ENCODE results near the gene SLC4A4. TPM values are rescaled to one million over a fixed set of nuclear protein-coding genes. Genes with fewer than 3 reads are reported as not detected.

The SLC4A4 gene
- total RNA-seq, 5 donors from 2014 or later (not counting 1 experiment from before 2014, with no cell fraction given), result 0.76 to 3.2 (median 1.5) TPM

DNA sequence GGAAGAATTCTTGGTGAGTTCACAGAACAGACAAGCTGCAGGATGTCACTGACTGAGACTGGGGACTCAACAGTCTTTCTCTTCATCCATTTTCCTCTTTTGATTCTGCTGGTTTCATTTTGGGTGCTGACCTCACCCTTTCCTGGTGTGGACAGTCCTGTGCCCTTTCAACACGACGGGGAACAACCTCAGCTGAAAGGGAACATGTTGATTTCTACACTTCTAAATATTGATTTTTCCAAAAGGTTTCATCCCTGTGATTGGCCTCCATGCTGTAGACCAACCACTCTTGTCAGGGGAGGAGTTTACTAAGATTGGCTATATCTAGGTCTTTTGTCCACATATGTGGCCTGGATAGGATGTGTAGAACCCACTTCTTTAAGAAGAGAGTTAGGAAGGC, 91.8 kb downstream of the SLC4A4 start:
- Histone ChIP-seq H3K27me3 (replicated peaks in 1 of 2; ENCODE audit: control insufficient read depth in 2 of 2, extremely low read depth in 1 of 2, insufficient read depth in 2 of 2, low read length in 1 of 2) (no peaks in the 10 kb centered on the region), H3K9me3 (no peaks in the 10 kb centered on the region), H3K4me3 (ENCODE audit: control insufficient read depth in 1 of 2, extremely low read depth in 1 of 2, low read length in 1 of 2) (no peak overlapping the region), H3K27ac (ENCODE audit: low read length) (no peak overlapping the region), H3K36me3 (ENCODE audit: control insufficient read depth in 2 of 2, extremely low read depth in 1 of 2, insufficient read depth in 1 of 2, low read length in 1 of 2) (no peaks in the 10 kb centered on the region), H3K4me1 (ENCODE audit: control insufficient read depth in 1 of 2, extremely low read depth in 1 of 2, insufficient read depth in 2 of 2, low read length in 2 of 2) (no peaks in the 10 kb centered on the region)
- Mint-ChIP-seq H3K27ac (no peak overlapping the region), H3K9me3 (peaks cover 0 to under 1% (median 0%) of the 10 kb centered on the region in 3 donors), H3K4me1 (no peaks in the 10 kb centered on the region), H3K27me3 (peaks cover 0 to 9% of the 10 kb centered on the region in 2 donors), H3K4me3 (no peak overlapping the region), H3K36me3 (no peaks in the 10 kb centered on the region)
- CTCF ChIA-PET, result no interaction called here
- no CpG with 5 or more reads among the region's 2 CpGs for WGBS (ENCODE audit: insufficient coverage)
- DNase-seq, result no peak
- POLR2A ChIA-PET, result no interaction called here
- no peak for ATAC-seq (replicated peaks in 1 of 4)

GRCh38 chr4:71440612-71441011, 101.8 kb downstream of the SLC4A4 start:
- Mint-ChIP-seq H3K27ac (no peak overlapping the region), H3K27me3 (no peaks in the 10 kb centered on the region), H3K4me3 (no peak overlapping the region), H3K4me1 (no peaks in the 10 kb centered on the region), H3K36me3 (no peaks in the 10 kb centered on the region), H3K9me3 (peaks cover 0 to 5% (median 0%) of the 10 kb centered on the region in 3 donors)
- Histone ChIP-seq H3K27me3 (replicated peaks in 1 of 2; ENCODE audit: control insufficient read depth in 2 of 2, extremely low read depth in 1 of 2, insufficient read depth in 2 of 2, low read length in 1 of 2) (no peaks in the 10 kb centered on the region), H3K4me3 (ENCODE audit: control insufficient read depth in 1 of 2, extremely low read depth in 1 of 2, low read length in 1 of 2) (no peak overlapping the region), H3K36me3 (ENCODE audit: control insufficient read depth in 2 of 2, extremely low read depth in 1 of 2, insufficient read depth in 1 of 2, low read length in 1 of 2) (no peaks in the 10 kb centered on the region), H3K27ac (ENCODE audit: low read length) (no peak overlapping the region), H3K4me1 (ENCODE audit: control insufficient read depth in 1 of 2, extremely low read depth in 1 of 2, insufficient read depth in 2 of 2, low read length in 2 of 2) (peaks cover 0 to 3% of the 10 kb centered on the region in 2 experiments), H3K9me3 (no peaks in the 10 kb centered on the region)
- CTCF ChIA-PET, result no interaction called here
- 100% methylated on average over 1 of the region's 2 CpGs for WGBS (ENCODE audit: insufficient coverage)
- DNase-seq (no peak), ATAC-seq (replicated peaks in 1 of 4) (no peak)
- POLR2A ChIA-PET, result no interaction called here

GRCh38 chr4:71441186-71442169, 102.7 kb downstream of the SLC4A4 start:
- Mint-ChIP-seq H3K9me3 (peaks cover 0 to 5% (median 0%) of the 10 kb centered on the region in 3 donors), H3K4me1 (no peaks in the 10 kb centered on the region), H3K4me3 (no peak overlapping the region), H3K36me3 (no peaks in the 10 kb centered on the region), H3K27me3 (no peaks in the 10 kb centered on the region), H3K27ac (no peak overlapping the region)
- peaks cover 0 to 5% of the 10 kb centered on the region in 2 experiments for H3K4me1 ChIP-seq (ENCODE audit: control insufficient read depth in 1 of 2, extremely low read depth in 1 of 2, insufficient read depth in 2 of 2, low read length in 2 of 2)
- ChIA-PET CTCF (interaction anchor here in 1 of 2 donors (0.5 kb wide), 1 partner anchor 803 kb away, joined by 6 read pairs; no protein-coding TSS in a partner anchor), POLR2A (no interaction called here)
- H3K27me3 ChIP-seq (replicated peaks in 1 of 2; ENCODE audit: control insufficient read depth in 2 of 2, extremely low read depth in 1 of 2, insufficient read depth in 2 of 2, low read length in 1 of 2), result no peaks in the 10 kb centered on the region
- ATAC-seq (replicated peaks in 1 of 4) (no peak), DNase-seq (no peak)
- no CpG with 5 or more reads among the region's 5 CpGs for WGBS (ENCODE audit: insufficient coverage)
- H3K4me3 ChIP-seq (ENCODE audit: control insufficient read depth in 1 of 2, extremely low read depth in 1 of 2, low read length in 1 of 2), result no peak overlapping the region
- no peaks in the 10 kb centered on the region for H3K36me3 ChIP-seq (ENCODE audit: control insufficient read depth in 2 of 2, extremely low read depth in 1 of 2, insufficient read depth in 1 of 2, low read length in 1 of 2)
- H3K9me3 ChIP-seq, result no peaks in the 10 kb centered on the region
- H3K27ac ChIP-seq (ENCODE audit: low read length), result no peak overlapping the region

- Histone ChIP-seq H3K36me3 (ENCODE audit: control insufficient read depth in 2 of 2, extremely low read depth in 1 of 2, insufficient read depth in 1 of 2, low read length in 1 of 2) (no peaks in the 10 kb centered on the region), H3K27me3 (replicated peaks in 1 of 2; ENCODE audit: control insufficient read depth in 2 of 2, extremely low read depth in 1 of 2, insufficient read depth in 2 of 2, low read length in 1 of 2) (no peaks in the 10 kb centered on the region), H3K27ac (ENCODE audit: low read length) (no peak overlapping the region), H3K4me3 (ENCODE audit: control insufficient read depth in 1 of 2, extremely low read depth in 1 of 2, low read length in 1 of 2) (no peak overlapping the region), H3K9me3 (no peaks in the 10 kb centered on the region), H3K4me1 (ENCODE audit: control insufficient read depth in 1 of 2, extremely low read depth in 1 of 2, insufficient read depth in 2 of 2, low read length in 2 of 2) (peaks cover 0 to 5% of the 10 kb centered on the region in 2 experiments)
- no peak overlapping the region for H3K27ac Mint-ChIP-seq
- ChIA-PET CTCF (no interaction called here), POLR2A (no interaction called here)
- H3K4me3 Mint-ChIP-seq, result no peak overlapping the region
- H3K36me3 Mint-ChIP-seq, result no peaks in the 10 kb centered on the region
- no CpG with 5 or more reads among the region's 3 CpGs for WGBS (ENCODE audit: insufficient coverage)
- DNase-seq (no peak), ATAC-seq (replicated peaks in 1 of 4) (no peak)
- peaks cover 0 to 5% (median 0%) of the 10 kb centered on the region in 3 donors for H3K9me3 Mint-ChIP-seq
- H3K27me3 Mint-ChIP-seq, result no peaks in the 10 kb centered on the region
- no peaks in the 10 kb centered on the region for H3K4me1 Mint-ChIP-seq
These were observed 103.5 kb downstream of the SLC4A4 start for GRCh38 chr4:71442336-71442735.

GRCh38 chr4:71444395-71444794, 105.6 kb downstream of the SLC4A4 start:
- POLR2A ChIA-PET, result no interaction called here
- Histone ChIP-seq H3K27me3 (replicated peaks in 1 of 2; ENCODE audit: control insufficient read depth in 2 of 2, extremely low read depth in 1 of 2, insufficient read depth in 2 of 2, low read length in 1 of 2) (no peaks in the 10 kb centered on the region), H3K9me3 (no peaks in the 10 kb centered on the region), H3K4me1 (ENCODE audit: control insufficient read depth in 1 of 2, extremely low read depth in 1 of 2, insufficient read depth in 2 of 2, low read length in 2 of 2) (peaks cover 0 to 5% of the 10 kb centered on the region in 2 experiments), H3K27ac (ENCODE audit: low read length) (no peak overlapping the region), H3K4me3 (ENCODE audit: control insufficient read depth in 1 of 2, extremely low read depth in 1 of 2, low read length in 1 of 2) (no peak overlapping the region), H3K36me3 (ENCODE audit: control insufficient read depth in 2 of 2, extremely low read depth in 1 of 2, insufficient read depth in 1 of 2, low read length in 1 of 2) (no peaks in the 10 kb centered on the region)
- H3K27me3 Mint-ChIP-seq, result peaks cover 0 to 5% of the 10 kb centered on the region in 2 donors
- H3K4me1 Mint-ChIP-seq, result no peaks in the 10 kb centered on the region
- CTCF ChIA-PET, result interaction anchor here in 1 of 2 donors (0.6 kb wide), 1 partner anchor 393 kb away, joined by 3 read pairs; no protein-coding TSS in a partner anchor
- H3K36me3 Mint-ChIP-seq, result no peaks in the 10 kb centered on the region
- H3K27ac Mint-ChIP-seq, result no peak overlapping the region
- ATAC-seq (replicated peaks in 1 of 4) (no peak), DNase-seq (no peak)
- WGBS (ENCODE audit: insufficient coverage), result 83% methylated on average over 1 of the region's 2 CpGs
- H3K4me3 Mint-ChIP-seq, result no peak overlapping the region
- peaks cover 0 to 4% (median 0%) of the 10 kb centered on the region in 3 donors for H3K9me3 Mint-ChIP-seq

- no peaks in the 10 kb centered on the region for H3K4me1 Mint-ChIP-seq
- Histone ChIP-seq H3K4me3 (ENCODE audit: control insufficient read depth in 1 of 2, extremely low read depth in 1 of 2, low read length in 1 of 2) (no peak overlapping the region), H3K27me3 (replicated peaks in 1 of 2; ENCODE audit: control insufficient read depth in 2 of 2, extremely low read depth in 1 of 2, insufficient read depth in 2 of 2, low read length in 1 of 2) (no peaks in the 10 kb centered on the region), H3K27ac (ENCODE audit: low read length) (no peak overlapping the region), H3K4me1 (ENCODE audit: control insufficient read depth in 1 of 2, extremely low read depth in 1 of 2, insufficient read depth in 2 of 2, low read length in 2 of 2) (peaks cover 0 to 5% of the 10 kb centered on the region in 2 experiments), H3K36me3 (ENCODE audit: control insufficient read depth in 2 of 2, extremely low read depth in 1 of 2, insufficient read depth in 1 of 2, low read length in 1 of 2) (no peaks in the 10 kb centered on the region), H3K9me3 (no peaks in the 10 kb centered on the region)
- WGBS (ENCODE audit: insufficient coverage), result no CpG with 5 or more reads among the region's 2 CpGs
- ChIA-PET POLR2A (no interaction called here), CTCF (no interaction called here)
- no peak overlapping the region for H3K4me3 Mint-ChIP-seq
- peaks cover 0 to 5% of the 10 kb centered on the region in 2 donors for H3K27me3 Mint-ChIP-seq
- H3K27ac Mint-ChIP-seq, result no peak overlapping the region
- ATAC-seq (replicated peaks in 1 of 4), result no peak
- DNase-seq, result no peak
- H3K36me3 Mint-ChIP-seq, result no peaks in the 10 kb centered on the region
- H3K9me3 Mint-ChIP-seq, result no peaks in the 10 kb centered on the region
These were observed 107.0 kb downstream of the SLC4A4 start for GRCh38 chr4:71445811-71446210.

Data from T-cell (primary cell).